ENCODE results near the gene SSNA1. TPM values are rescaled to one million over a fixed set of nuclear protein-coding genes. Genes with fewer than 3 reads are reported as not detected.

SSNA1 gene
- total RNA-seq, 1 donor from 2014 or later: 52.7 TPM

- Histone ChIP-seq H2AFZ (ENCODE audit: low read depth, low read length) (no peak overlapping the region), H3K79me2 (ENCODE audit: insufficient read depth, low read length) (peaks cover 76% of the 10 kb centered on the region), H3K4me3 (ENCODE audit: insufficient read depth, low read depth, low read length) (no peak overlapping the region), H4K20me1 (ENCODE audit: insufficient read depth, low read length) (peaks cover 88% of the 10 kb centered on the region), H3K9me3 (ENCODE audit: insufficient read depth, low read depth, low read length) (no peaks in the 10 kb centered on the region), H3K27me3 (ENCODE audit: insufficient read depth, low read length) (no peaks in the 10 kb centered on the region), H3K36me3 (ENCODE audit: insufficient read depth, low read length) (no peaks in the 10 kb centered on the region), H3K4me1 (ENCODE audit: insufficient read depth, low read length) (peaks cover 20% of the 10 kb centered on the region), H3K4me2 (ENCODE audit: low read length) (no peak overlapping the region), H3K9ac (ENCODE audit: low read length) (no peak overlapping the region), H3K27ac (ENCODE audit: low read depth, low read length) (no peak overlapping the region)
- Mint-ChIP-seq H3K27me3 (ENCODE audit: low read depth, unreplicated experiment) (no peaks in the 10 kb centered on the region), H3K36me3 (ENCODE audit: low read depth, unreplicated experiment) (no peaks in the 10 kb centered on the region), H3K4me3 (ENCODE audit: unreplicated experiment) (peak overlapping the region; percentile 64), H3K4me1 (ENCODE audit: low read depth, unreplicated experiment) (peaks cover 10% of the 10 kb centered on the region), H3K9me3 (ENCODE audit: unreplicated experiment) (no peaks in the 10 kb centered on the region), H3K27ac (ENCODE audit: unreplicated experiment) (no peak overlapping the region)
- TF ChIP-seq EZH2 (IDR thresholded peaks at IDR 0.05; ENCODE audit: insufficient read depth, low read length) (no peak), CTCF (IDR thresholded peaks at IDR 0.05; ENCODE audit: insufficient read depth, low read depth, low read length) (no peak)
- FAIRE-seq (no peak), DNase-seq (ENCODE audit: low read depth) (no peak)
These were observed 6.4 kb downstream of the SSNA1 start for GRCh38 chr9:137194909-137195308.

DNA sequence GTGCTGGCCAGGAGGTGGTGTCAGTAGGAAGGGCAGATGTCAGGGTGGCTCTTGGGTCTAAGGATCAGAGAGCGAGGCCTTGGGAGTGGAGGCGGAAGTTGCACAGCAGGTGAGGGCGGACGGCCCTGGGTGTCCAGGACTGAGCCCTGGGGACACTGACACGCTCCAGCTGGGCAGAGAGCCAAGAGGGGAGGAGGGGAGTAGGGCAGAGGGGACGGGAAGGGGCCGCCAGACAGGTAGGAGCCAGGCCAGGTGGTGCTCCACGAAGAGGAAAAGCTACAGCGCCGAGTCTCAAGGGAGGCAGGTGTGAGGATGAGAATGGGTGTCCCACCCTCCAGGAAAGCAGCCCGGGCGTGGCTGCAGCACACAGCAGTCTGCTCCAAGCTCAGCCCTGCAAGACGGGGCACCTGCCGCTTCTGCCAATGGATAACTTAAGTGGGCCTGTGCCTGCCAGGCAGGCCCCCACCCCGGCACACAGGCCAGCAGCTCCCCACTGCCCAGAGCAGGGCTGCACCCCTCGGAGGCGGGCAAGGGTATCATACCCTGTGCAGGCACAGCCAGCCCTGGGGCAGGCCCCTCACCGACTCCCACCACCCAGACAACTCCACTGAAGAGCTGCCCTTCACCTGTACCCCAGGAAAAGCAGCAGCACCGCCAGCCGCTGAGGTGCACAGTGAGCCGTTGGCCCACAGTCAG lies 7.2 kb downstream of the SSNA1 start:
- no peak for TF ChIP-seq EZH2 (IDR thresholded peaks at IDR 0.05; ENCODE audit: insufficient read depth, low read length)
- TF ChIP-seq CTCF (IDR thresholded peaks at IDR 0.05; ENCODE audit: insufficient read depth, low read depth, low read length): no peak
- Histone ChIP-seq H3K4me1 (ENCODE audit: insufficient read depth, low read length) (peaks cover 18% of the 10 kb centered on the region), H3K4me2 (ENCODE audit: low read length) (no peak overlapping the region), H3K27ac (ENCODE audit: low read depth, low read length) (no peak overlapping the region), H3K36me3 (ENCODE audit: insufficient read depth, low read length) (no peaks in the 10 kb centered on the region), H3K9me3 (ENCODE audit: insufficient read depth, low read depth, low read length) (no peaks in the 10 kb centered on the region), H4K20me1 (ENCODE audit: insufficient read depth, low read length) (peaks cover 81% of the 10 kb centered on the region), H2AFZ (ENCODE audit: low read depth, low read length) (no peak overlapping the region), H3K79me2 (ENCODE audit: insufficient read depth, low read length) (peaks cover 68% of the 10 kb centered on the region), H3K9ac (ENCODE audit: low read length) (no peak overlapping the region), H3K4me3 (ENCODE audit: insufficient read depth, low read depth, low read length) (no peak overlapping the region), H3K27me3 (ENCODE audit: insufficient read depth, low read length) (no peaks in the 10 kb centered on the region)
- peaks cover 8% of the 10 kb centered on the region for H3K4me1 Mint-ChIP-seq (ENCODE audit: low read depth, unreplicated experiment)
- no peaks in the 10 kb centered on the region for H3K36me3 Mint-ChIP-seq (ENCODE audit: low read depth, unreplicated experiment)
- peak overlapping the region; percentile 64 for H3K4me3 Mint-ChIP-seq (ENCODE audit: unreplicated experiment)
- no peak overlapping the region for H3K27ac Mint-ChIP-seq (ENCODE audit: unreplicated experiment)
- no peaks in the 10 kb centered on the region for H3K27me3 Mint-ChIP-seq (ENCODE audit: low read depth, unreplicated experiment)
- no peaks in the 10 kb centered on the region for H3K9me3 Mint-ChIP-seq (ENCODE audit: unreplicated experiment)
- no peak for FAIRE-seq
- no peak for DNase-seq (ENCODE audit: low read depth)
